ENCODE results near the gene MYOT.

- no peak for TF ChIP-seq POLR2A (IDR thresholded peaks at IDR 0.05; ENCODE audit: low read length)
- TF ChIP-seq GATA1 (IDR thresholded peaks at IDR 0.05; ENCODE audit: low read depth, low read length) = no peak
Measured at GRCh38 chr5:137834498-137835049, 33.1 kb upstream of the MYOT start.
